ENCODE measurements around the gene PM20D1.

Gene PM20D1

DNA sequence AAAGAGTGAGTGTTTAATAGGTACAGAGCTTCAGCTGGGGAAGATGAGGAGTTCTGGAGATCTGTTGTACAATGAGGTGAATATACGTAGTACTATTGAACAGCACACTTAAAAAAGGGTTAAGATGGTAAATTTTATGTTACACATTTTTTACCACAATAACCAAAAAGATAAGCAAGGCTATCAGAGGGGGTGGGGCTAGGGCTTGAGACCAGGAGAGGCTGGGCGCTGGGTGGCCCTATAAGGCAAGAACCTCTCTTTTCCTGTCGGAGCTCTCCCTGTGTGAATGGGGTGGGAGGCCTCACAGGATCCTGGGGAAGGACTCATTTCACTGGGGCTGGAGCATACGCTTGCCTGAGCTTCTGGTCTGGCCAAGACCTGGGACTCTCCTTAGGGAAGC lies 45.9 kb downstream of the PM20D1 start:
- DNase-seq, result no peak

DNA sequence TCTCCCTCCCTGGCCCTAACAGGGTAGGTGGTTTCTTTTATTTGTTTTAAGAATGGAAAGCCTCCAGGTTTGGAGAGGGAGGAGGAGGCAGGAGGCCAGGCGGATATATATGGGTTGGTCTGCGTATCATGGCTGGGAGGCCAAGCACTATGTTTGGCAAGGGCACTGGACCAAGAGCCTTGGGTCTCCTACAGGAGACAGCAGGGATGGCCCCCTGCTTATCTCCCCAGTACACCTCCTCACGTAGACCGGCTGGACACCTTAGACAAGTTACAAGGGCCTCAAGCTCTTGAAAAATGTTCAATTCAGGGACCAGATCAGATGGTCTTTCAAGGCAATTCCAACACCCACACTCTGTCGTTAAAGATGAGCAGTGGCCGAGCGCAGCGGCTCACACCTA lies 47.9 kb downstream of the PM20D1 start:
- no peak for DNase-seq

DNA sequence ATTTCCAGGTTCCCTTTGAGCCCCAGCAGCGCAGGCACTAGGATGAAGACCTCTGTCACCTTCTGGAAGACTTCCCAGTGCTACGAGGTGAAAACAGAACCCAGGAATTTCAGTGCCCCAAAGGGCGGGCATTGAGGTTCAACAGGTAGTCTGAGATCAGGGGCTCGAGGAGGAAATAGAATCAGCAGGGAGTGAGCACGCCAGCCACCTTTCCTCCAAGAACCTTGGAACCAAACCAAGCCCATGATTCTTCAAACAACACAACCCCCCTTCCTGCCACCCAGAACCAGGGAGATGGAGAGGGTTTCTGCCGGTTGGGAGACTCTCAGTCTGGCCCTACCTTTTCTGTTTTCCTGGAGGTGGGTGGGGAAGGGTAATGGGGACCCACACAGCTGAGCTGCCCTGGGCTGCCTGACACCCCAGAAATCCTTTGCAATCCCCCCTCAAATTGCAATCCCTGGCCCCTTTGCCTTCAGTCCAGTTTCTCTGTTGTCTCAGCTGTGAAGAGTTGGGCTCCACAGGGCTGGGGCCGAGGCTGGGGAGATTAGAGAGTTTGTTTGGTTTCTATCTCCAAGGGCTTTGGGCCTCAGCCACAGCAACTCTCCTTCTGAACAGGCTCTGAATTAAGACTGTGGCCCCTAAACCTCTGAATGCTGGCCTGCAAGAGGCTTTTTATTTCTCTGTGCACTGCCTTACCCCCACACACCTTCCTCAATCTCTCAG lies 48.8 kb downstream of the PM20D1 start:
- DNase-seq, result no peak

DNA sequence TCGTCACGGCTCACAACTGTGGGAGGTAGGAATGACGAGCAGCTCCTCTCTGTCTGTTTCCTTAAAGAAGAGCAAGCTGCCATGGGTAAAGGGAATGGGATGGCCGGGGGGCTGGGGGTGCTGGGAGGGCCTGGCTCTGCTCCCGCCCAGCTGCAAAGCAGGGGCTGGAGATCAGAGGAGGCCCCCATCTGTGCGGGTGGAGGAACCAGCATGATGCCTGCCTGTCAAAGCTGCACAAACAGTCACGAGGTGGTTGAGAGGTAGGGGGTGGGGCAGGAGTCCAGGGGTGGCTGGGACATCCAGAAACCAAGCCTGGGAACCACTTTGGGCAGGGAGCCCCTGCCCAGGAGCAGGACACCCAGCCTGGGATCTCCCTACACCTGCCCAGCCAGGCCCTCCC lies 49.5 kb downstream of the PM20D1 start:
- no peak for DNase-seq

DNA sequence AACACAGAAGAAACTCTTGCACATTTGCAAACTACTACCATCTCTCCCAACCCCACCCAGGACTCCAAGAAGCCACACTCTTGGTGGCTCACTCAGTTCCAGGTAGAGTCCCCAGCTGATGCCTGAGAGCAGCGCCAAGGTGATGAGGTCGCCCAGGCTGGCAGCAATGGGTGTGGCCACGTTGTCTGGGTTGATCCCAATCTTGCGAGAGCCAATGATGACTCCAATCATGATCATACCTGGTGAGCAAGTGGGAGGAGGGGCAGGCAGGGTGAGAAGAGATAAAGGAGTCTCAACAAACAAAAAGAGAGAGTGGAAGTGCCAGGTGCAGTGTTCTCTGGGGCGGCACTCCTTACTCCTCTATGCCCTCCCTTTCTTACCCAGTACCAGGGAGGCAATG lies 51.4 kb downstream of the PM20D1 start:
- DNase-seq, result no peak

DNA sequence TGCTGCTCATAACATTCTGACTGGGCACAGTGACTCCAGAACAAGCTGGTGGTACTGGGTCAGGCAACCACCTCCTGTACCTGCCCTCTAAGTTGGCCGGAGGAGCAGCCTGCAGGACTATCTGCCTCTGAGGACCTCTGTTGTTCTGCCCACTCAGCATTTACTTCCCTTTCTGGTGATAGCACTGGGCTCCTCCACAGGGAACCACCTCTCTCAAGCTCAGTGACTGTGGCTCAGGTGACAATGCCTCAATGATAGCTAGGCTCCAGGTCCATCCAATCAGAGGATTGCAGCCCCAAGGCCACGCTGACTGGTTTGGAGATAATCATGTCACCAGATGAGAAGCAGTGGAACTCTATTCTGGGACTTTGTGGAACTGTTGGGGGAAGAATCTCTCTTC lies 52.8 kb downstream of the PM20D1 start:
- no peak for DNase-seq

DNA sequence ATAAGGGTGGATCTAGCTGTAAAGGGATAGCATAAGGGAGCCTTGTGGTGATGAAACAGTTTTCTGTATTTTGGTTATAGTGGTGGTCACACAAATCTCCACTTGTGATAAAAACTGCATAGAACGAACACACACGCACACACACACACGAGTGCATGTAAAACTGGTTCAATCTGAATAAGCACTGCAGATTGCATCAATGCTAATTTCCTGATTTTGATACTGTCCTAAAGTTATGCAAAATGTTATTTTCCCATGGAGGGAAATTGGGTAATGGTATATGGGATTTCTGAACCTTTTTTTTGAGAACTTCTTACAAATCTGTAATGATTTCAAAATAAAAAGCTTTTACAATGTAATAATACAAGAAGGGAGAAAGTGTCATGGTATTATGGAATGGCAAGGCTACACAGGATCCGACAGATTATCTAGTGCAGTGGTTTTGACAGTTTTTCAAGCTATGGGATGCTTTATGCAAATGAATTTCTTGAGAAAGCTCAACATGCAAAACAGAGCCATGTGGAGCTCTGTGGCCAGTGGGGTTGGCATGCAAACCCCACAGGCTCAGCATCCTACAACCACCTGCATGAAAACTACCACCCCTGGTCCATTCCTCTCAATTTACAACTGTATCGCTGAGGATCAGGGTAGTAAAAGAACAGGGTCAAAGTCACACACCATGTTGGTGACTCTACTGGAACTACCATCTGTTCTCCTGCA lies 55.8 kb downstream of the PM20D1 start:
- DNase-seq, result no peak

DNA sequence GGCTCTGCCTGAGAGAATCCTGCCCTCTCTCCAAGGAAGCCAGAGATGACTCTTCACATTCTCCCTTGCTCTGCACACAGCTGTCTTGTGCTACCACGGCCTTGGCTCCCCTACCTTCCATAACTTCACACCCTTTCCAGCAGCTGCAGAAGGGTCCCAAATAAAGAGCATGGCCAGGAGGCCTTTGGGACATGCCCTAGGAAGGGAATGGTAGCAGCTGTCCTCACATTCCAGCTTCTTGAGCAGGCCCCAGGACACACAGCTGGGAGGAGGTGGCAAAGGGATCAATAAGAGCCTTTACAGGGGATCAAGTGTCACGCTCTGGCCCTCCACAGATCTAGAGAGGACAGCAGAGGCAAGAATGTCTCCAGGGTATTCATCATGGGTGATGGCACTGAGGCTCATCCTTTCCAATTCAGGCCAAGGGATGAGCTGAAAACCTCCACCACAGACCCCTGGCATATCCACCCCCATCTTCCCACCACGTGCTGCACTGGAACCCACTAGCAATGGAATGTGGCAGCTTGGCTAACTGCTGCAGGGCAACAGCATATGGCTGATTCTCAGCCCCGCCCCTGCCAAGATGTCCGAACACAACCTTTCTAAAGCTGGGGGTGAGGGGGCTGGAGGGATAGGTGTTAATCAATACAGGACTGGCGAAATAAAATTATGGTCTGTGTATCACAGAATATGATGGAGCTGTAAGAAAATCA lies 56.8 kb downstream of the PM20D1 start:
- DNase-seq, result no peak

DNA sequence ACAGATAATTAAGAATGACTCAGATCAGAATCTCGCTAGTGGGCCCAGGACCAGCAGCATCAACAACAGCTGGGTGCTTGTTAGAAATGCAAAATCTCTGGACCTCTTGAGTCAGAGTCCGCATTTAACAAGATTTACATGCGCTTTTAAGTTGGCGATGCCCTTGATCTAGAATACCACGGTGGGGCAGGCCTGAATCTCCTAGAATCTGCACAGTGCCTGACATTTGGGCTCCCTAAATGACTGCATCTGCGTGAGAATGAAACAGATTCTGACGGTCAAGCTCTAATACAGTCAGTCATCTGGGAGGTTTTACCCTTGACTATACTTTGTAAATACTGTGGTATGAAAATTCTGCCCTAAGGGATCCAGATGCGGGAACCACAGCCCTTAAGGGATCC lies 57.5 kb downstream of the PM20D1 start:
- DNase-seq, result no peak

DNA sequence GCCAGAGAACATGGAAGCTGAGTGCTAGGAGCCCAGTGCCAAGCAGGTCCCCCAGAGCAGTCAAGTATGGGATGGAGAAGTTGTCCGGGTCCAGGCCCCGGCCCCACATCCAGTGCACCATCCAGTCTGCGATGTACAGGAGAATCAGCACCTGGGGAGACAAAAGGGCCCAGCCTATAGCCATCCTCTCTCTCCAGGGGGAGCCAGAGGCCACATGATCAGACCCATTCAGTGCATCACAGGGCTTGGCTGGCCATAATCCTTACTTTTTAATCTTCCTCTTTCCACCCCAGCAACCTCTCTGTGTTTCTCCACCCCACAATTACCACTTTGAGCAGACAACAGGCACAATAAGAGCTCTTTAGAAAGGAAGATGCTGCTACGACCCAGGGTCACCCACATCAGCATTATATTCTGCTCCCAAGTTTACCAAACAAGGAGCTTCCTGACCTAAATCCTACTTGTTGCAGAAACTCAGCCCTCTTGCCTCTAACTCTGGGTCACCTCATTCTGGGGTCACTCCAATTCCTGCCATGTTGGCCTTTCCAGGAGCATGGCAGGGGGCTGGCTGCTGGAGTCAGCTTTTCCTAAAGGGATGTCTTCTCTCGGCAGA lies 58.3 kb downstream of the PM20D1 start:
- DNase-seq, result peak; percentile 37

DNA sequence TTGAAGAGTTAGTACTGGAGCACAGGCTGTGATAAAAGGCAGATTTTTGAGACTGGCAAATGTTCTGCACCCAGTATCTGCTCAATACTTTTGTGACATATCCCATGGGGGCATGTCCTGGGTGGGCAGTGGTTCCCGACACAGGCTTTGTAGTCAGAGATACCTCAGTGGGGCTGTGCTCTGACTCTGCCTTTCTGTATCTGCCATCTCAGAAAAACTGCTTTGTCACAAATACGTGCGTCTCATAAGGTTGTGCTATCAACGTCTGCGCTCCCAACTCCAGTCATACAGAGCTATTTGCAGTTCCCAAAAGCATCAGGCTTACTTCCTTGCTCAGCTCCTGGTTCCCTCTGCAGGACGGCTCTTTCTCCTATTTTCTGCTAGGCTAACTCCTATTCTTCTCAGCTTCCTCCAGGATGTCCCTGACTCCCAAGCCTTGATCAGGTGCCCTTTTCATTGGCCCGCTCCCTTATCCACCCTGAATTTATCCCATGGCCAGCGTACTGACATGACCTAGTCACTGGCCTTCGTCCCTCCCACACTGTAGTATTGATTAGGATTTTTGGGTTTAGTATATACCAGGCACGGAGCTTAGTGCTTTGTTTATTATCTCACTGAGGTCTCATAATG lies 62.5 kb downstream of the PM20D1 start:
- DNase-seq, result no peak

DNA sequence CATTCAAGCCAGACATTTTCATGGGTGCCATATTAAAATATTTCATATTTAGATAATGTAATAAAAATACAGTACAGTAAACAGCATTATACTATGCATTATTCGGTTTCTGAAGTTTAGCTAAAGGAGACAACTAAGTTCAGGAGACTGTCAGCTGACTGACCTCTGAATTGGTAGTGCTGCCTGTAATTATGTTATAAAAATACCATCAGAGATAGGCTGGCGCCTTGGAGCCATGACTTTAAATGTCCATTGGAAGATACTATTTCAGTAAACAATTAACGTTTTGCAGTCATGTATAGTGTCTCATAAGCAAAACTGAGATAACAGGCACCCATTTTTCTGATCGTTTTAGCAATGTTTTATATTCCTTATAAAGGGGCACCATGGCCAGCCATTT lies 63.3 kb downstream of the PM20D1 start:
- DNase-seq, result no peak

DNA sequence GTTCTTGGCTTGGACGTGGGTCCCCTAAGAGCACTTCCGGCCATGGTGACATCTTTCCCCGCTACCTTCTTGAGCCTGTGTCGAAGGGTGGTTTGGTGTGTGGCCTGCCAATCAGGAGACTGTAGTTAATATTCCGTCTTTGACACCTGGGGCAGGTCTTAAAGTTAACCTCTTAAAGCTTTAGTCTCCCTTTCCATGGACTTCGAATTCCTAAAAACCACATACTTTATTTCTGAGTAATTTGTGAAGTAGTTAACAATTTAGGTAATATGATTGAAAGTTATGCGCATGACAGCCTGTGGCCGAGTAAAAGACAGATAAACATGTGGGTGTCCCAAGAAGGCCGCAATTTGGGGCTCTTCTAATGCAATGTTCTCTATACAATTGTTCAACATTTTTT lies 64.5 kb downstream of the PM20D1 start:
- DNase-seq, result no peak

DNA sequence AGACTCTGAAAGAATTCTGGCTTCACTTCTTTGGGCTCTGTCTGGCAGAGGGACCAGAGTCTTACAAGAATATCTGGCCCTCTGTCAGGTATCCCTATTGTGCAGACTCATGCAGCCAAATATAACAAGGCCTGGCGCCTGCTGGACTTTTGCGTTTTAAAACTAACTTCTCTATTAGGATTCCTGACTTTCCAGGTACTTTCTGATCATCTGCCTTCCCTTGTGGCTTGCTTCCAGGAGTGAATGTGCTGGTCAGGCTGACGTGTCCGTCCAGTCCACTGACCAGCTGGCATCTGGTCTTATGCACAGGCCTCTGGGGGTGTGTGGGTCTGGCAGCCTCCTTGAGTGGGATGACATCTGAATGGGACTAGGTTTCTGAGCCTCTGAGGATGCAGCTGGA lies 66.0 kb downstream of the PM20D1 start:
- DNase-seq, result no peak

DNA sequence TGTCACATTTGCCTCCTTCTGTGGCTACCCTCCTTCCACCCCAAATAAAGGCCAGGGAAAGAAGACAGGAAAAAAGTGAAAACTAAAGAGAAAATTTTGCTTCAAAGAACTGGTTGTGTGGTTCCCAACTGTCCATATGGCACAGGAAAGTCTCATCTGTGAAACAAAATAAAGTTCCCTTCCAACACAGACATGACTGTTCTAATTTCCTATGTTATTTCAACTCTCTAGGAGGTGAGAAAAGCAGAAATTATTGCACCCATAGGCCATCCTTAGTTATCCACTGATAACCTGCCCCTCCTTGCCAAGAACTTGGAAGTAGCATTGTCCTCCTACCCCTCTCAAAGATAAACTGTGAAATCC lies 66.5 kb downstream of the PM20D1 start:
- DNase-seq, result no peak

DNA sequence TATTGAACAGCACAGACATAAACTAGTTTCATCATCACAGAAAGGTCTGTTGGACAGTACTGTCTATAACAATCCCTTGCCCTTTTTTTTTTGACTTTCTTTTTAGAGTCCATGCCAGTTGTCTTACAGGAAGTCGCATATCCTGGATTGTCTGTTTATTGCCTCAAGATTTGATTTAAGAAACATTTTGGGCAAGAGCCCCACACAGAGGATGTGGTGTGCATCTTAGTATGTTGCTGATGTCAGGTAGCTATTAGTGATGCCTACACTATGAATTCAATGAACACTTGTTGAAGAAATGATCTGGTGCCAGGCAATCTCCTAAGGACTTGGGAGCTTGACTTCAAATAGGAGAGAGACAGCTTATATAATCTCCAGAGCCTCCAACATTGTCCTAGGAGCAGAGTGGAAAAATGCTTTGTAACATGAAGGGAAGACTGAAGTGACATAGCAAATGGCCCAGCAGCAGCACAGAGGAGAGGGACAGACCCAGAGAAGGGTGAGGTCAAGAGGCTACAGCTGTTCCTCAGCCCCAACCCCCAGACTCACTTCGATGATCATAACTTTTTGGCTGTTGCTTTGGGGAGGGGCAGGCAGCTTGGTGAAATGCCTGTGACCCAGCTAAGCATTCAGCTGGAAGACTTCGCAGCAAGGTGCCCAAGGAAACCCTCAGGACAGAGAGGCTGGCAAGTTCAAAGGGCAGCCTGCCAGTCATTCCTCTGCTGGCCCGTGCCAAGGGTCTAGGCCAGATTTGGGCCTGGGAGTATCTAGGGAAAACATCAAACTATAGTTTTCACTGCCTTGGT lies 67.1 kb downstream of the PM20D1 start:
- DNase-seq, result no peak

DNA sequence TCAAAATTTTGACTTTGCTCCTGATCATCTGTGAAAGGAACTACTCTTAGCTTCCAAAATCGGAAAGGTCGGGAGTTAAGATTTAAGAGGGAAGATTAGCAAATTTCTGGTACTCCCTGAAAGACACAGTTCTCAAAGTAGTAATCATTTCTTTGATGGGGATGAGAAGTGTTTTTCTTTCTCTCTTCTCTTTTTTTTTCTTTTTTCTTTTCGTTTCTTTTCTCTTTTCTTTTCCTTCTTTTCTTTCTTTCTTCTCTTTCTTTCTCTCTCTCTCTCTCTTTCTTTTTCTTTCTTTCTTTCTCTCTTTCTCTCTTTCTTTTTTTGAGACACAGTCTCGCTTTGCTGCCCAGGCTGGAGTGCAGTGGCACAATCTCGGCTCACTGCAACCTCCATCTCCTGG lies 69.6 kb downstream of the PM20D1 start:
- DNase-seq, result no peak
